GM12872 (cell line): ENCODE measurements around the gene TSACC.

Experiments used
- CTCF ChIP-seq: IDR thresholded peaks from 3 replicates; pipeline ENCODE4 v1.5.1; 2011; ENCODE audit warnings: low read depth, mild to moderate bottlenecking, low read length, moderate library complexity; ENCODE audit not compliant: insufficient read depth

Gene TSACC

GRCh38 chr1:156383023-156383422 is 44.7 kb downstream of the TSACC start:
- TF ChIP-seq CTCF = peak; percentile 99

GRCh38 chr1:156384007-156384406 is 45.7 kb downstream of the TSACC start:
- TF ChIP-seq CTCF = no peak

- 0 out of 3 replicates have a peak, but pooled peaks have one; percentile 4 for TF ChIP-seq CTCF
Observed at GRCh38 chr1:156384658-156385057, 46.3 kb downstream of the TSACC start.

- peak; percentile 93 for TF ChIP-seq CTCF
Observed at GRCh38 chr1:156385534-156386031, 47.3 kb downstream of the TSACC start.

- TF ChIP-seq CTCF = no peak
Observed at GRCh38 chr1:156386134-156386901, 48.0 kb downstream of the TSACC start.

GRCh38 chr1:156386949-156387869 is 48.9 kb downstream of the TSACC start:
- no peak for TF ChIP-seq CTCF

GRCh38 chr1:156387870-156388173 is 49.5 kb downstream of the TSACC start:
- no peak for TF ChIP-seq CTCF
